Caco-2 (cell line): Measurements from ENCODE around the gene PHLPP1. TPM values are rescaled to one million over a fixed set of nuclear protein-coding genes. Genes with fewer than 3 reads are reported as not detected.

Experiments used
- BruUV-seq: library from RNA; stranded (reverse); fragments of 400-500 nt; replicated peaks from 2 replicates; lab custom pipeline; 2021; lab: Mats Ljungman, UMichigan
- CTCF ChIA-PET: fragments of 300-600 bp; sonication (Branson Sonifier 250); formaldehyde crosslinking; loops from one replicate; lab custom pipeline; 2022; ENCODE audit warnings: antibody characterized with exemption; lab: Charles Lee
- POLR2A ChIA-PET: fragments of 300-600 bp; sonication (Branson Sonifier 250); formaldehyde crosslinking; loops from one replicate; lab custom pipeline; 2022; ENCODE audit warnings: antibody characterized with exemption; lab: Charles Lee
- DNase-seq, 2 experiments: peaks; one replicate each; pipeline versions ENCODE4 v3.0.0 to v3.0.0-alpha.2; 2020 to 2022
- H3K27me3 ChIP-seq: replicated peaks from 2 replicates; pipeline ENCODE4 v1.6.0; 2011; ENCODE audit warnings: low read length; ENCODE audit not compliant: control insufficient read depth, insufficient read depth
- H3K36me3 ChIP-seq: 2 replicates; pipeline ENCODE4 v1.5.1; 2011; ENCODE audit warnings: low read length; ENCODE audit not compliant: control insufficient read depth, insufficient read depth
- H3K4me1 ChIP-seq: fragments of 250-450 bp; sonication (Bioruptor Pico); 2 replicates; pipeline ENCODE4 v1.5.1; 2020; ENCODE audit warnings: mild to moderate bottlenecking
- H3K4me3 ChIP-seq: 2 replicates; pipeline ENCODE4 v1.5.1; 2011; ENCODE audit warnings: low read depth, mild to moderate bottlenecking, control low read depth, low read length
- H3K9me3 ChIP-seq: fragments of 250-450 bp; sonication (Bioruptor Pico); 2 replicates; pipeline ENCODE4 v1.5.1; 2020; ENCODE audit warnings: mild to moderate bottlenecking, moderate library complexity
- H3K27ac Mint-ChIP-seq: one replicate; pipeline ENCODE4 v1.8.0; 2022; ENCODE audit warnings: mixed read lengths; ENCODE audit not compliant: unreplicated experiment
- H3K27me3 Mint-ChIP-seq: one replicate; pipeline ENCODE4 v1.8.0; 2022; ENCODE audit warnings: mixed read lengths; ENCODE audit not compliant: insufficient read depth, unreplicated experiment
- H3K36me3 Mint-ChIP-seq: one replicate; pipeline ENCODE4 v1.8.0; 2022; ENCODE audit warnings: mild to moderate bottlenecking, mixed read lengths; ENCODE audit not compliant: insufficient read depth, unreplicated experiment
- H3K4me1 Mint-ChIP-seq: one replicate; pipeline ENCODE4 v1.8.0; 2022; ENCODE audit warnings: low read depth, mixed read lengths; ENCODE audit not compliant: unreplicated experiment
- H3K4me3 Mint-ChIP-seq: one replicate; pipeline ENCODE4 v1.8.0; 2022; ENCODE audit warnings: mild to moderate bottlenecking, moderate library complexity, mixed read lengths; ENCODE audit not compliant: unreplicated experiment
- H3K9me3 Mint-ChIP-seq: one replicate; pipeline ENCODE4 v1.8.0; 2022; ENCODE audit warnings: mixed read lengths; ENCODE audit not compliant: unreplicated experiment
- CTCF ChIP-seq, 2 experiments: fragments of 200-600 bp in 1 of 2; IDR thresholded peaks; 1 replicate in 1 of 2; 2 replicates in 1 of 2; pipeline versions ENCODE4 v1.5.1 to v1.8.0; 2011 to 2022; ENCODE audit warnings: antibody characterized with exemption in 1 of 2, control low read depth in 1 of 2, inconsistent platforms in 1 of 2, low read depth in 1 of 2, low read length in 1 of 2, mild to moderate bottlenecking in 1 of 2, moderate library complexity in 1 of 2; ENCODE audit not compliant: insufficient read depth in 1 of 2, severe bottlenecking in 1 of 2, unreplicated experiment in 1 of 2
- intact Hi-C: fragments of 100-400 bp; cut with micrococcal nuclease; formaldehyde crosslinking; loops from one replicate; pipeline ENCODE4 v1.10.0; 2022; ENCODE audit not compliant: unreplicated experiment
- total RNA-seq: library from RNA; stranded (reverse); gene quantifications from 2 replicates; pipeline ENCODE4 v1.2.3, GENCODE V29; 2022

Gene PHLPP1
- total RNA-seq, 1 experiment from 2014 or later, result 20.1 TPM

GRCh38 chr18:62935994-62936393 lies 220.7 kb downstream of the PHLPP1 start:
- BruUV-seq, result no TSS peak
- Mint-ChIP-seq H3K27me3 (no peaks in the 10 kb centered on the region), H3K9me3 (no peaks in the 10 kb centered on the region), H3K27ac (no peak overlapping the region), H3K36me3 (no peaks in the 10 kb centered on the region), H3K4me3 (no peak overlapping the region), H3K4me1 (peaks cover 11% of the 10 kb centered on the region)
- DNase-seq, result no peak
- Histone ChIP-seq H3K4me1 (0 out of 2 replicates have a peak, but pooled peaks cover 9% of the 10 kb centered on the region), H3K27me3 (no peaks in the 10 kb centered on the region), H3K36me3 (no peaks in the 10 kb centered on the region), H3K9me3 (no peaks in the 10 kb centered on the region), H3K4me3 (no peak overlapping the region)
- intact Hi-C loops, result no loop called here
- CTCF ChIA-PET, result no interaction called here
- TF ChIP-seq CTCF (IDR thresholded peaks at IDR 0.05; ENCODE audit: insufficient read depth in 1 of 2, low read depth in 1 of 2, low read length in 1 of 2, severe bottlenecking in 1 of 2, unreplicated experiment in 1 of 2), result no peak
- POLR2A ChIA-PET, result no interaction called here

GRCh38 chr18:62937065-62937464 lies 221.7 kb downstream of the PHLPP1 start:
- H3K27ac Mint-ChIP-seq, result no peak overlapping the region
- CTCF ChIA-PET, result no interaction called here
- intact Hi-C loops, result no loop called here

GRCh38 chr18:62938006-62938405 lies 222.7 kb downstream of the PHLPP1 start:
- POLR2A ChIA-PET, result no interaction called here
- Mint-ChIP-seq H3K27me3 (no peaks in the 10 kb centered on the region), H3K36me3 (no peaks in the 10 kb centered on the region), H3K9me3 (no peaks in the 10 kb centered on the region), H3K4me3 (no peak overlapping the region), H3K4me1 (peaks cover 11% of the 10 kb centered on the region), H3K27ac (no peak overlapping the region)
- intact Hi-C loops, result no loop called here
- H3K4me3 ChIP-seq, result no peak overlapping the region
- DNase-seq, result no peak
- CTCF ChIA-PET, result no interaction called here
- 0 out of 2 replicates have a peak, but pooled peaks cover 9% of the 10 kb centered on the region for H3K4me1 ChIP-seq
- no peaks in the 10 kb centered on the region for H3K36me3 ChIP-seq
- H3K27me3 ChIP-seq, result no peaks in the 10 kb centered on the region
- no peaks in the 10 kb centered on the region for H3K9me3 ChIP-seq
- BruUV-seq, result no TSS peak
- TF ChIP-seq CTCF (IDR thresholded peaks at IDR 0.05; ENCODE audit: insufficient read depth in 1 of 2, low read depth in 1 of 2, low read length in 1 of 2, severe bottlenecking in 1 of 2, unreplicated experiment in 1 of 2), result no peak

More at GRCh38 chr18:62937065-62937464, 221.7 kb downstream of the PHLPP1 start:
- no peak for DNase-seq
- Mint-ChIP-seq H3K4me1 (peaks cover 11% of the 10 kb centered on the region), H3K9me3 (no peaks in the 10 kb centered on the region), H3K4me3 (no peak overlapping the region), H3K27me3 (no peaks in the 10 kb centered on the region), H3K36me3 (no peaks in the 10 kb centered on the region)
- BruUV-seq, result no TSS peak
- no peaks in the 10 kb centered on the region for H3K36me3 ChIP-seq
- H3K9me3 ChIP-seq, result no peaks in the 10 kb centered on the region
- no peak overlapping the region for H3K4me3 ChIP-seq
- no peak for TF ChIP-seq CTCF (IDR thresholded peaks at IDR 0.05; ENCODE audit: insufficient read depth in 1 of 2, low read depth in 1 of 2, low read length in 1 of 2, severe bottlenecking in 1 of 2, unreplicated experiment in 1 of 2)
- POLR2A ChIA-PET, result no interaction called here
- H3K27me3 ChIP-seq, result no peaks in the 10 kb centered on the region
- 0 out of 2 replicates have a peak, but pooled peaks cover 9% of the 10 kb centered on the region for H3K4me1 ChIP-seq
